Coronary artery (tissue), 2 donors: ENCODE data around the gene BICC1.

ENCODE experiments used
- DNase-seq: peaks from one replicate; pipeline ENCODE4 v3.0.0-alpha.2; 2017; ENCODE audit warnings: low spot score
- H3K27ac ChIP-seq, 2 donors: fragments of 200-600 bp; sonication (generic); one replicate each; pipeline ENCODE4 v1.5.1; 2016 to 2019
- H3K4me3 ChIP-seq: fragments of 200-600 bp; sonication (generic); 2 replicates; pipeline ENCODE4 v1.5.1; 2016; ENCODE audit warnings: mild to moderate bottlenecking, moderate library complexity
- CTCF ChIP-seq: fragments of 200-600 bp; sonication (generic); IDR thresholded peaks from one replicate; pipeline ENCODE4 v1.5.1; 2019; ENCODE audit warnings: antibody characterized with exemption

The BICC1 gene

GRCh38 chr10:58836176-58836700 lies 323.6 kb downstream of the BICC1 start:
- Histone ChIP-seq H3K27ac (no peak overlapping the region), H3K4me3 (no peak overlapping the region)
- TF ChIP-seq CTCF, result no peak
- DNase-seq, result no peak

GRCh38 chr10:58836991-58837575 lies 324.4 kb downstream of the BICC1 start:
- H3K27ac ChIP-seq, result no peak overlapping the region
- H3K4me3 ChIP-seq, result no peak overlapping the region
- TF ChIP-seq CTCF, result no peak
- DNase-seq, result no peak

GRCh38 chr10:58837826-58838225 lies 325.2 kb downstream of the BICC1 start:
- TF ChIP-seq CTCF, result no peak
- Histone ChIP-seq H3K27ac (no peak overlapping the region), H3K4me3 (no peak overlapping the region)
- DNase-seq, result no peak

GRCh38 chr10:58838561-58839208 lies 326.0 kb downstream of the BICC1 start:
- DNase-seq, result no peak
- no peak overlapping the region for H3K4me3 ChIP-seq
- H3K27ac ChIP-seq, result no peak overlapping the region
- TF ChIP-seq CTCF, result no peak

GRCh38 chr10:58839771-58840170 lies 327.1 kb downstream of the BICC1 start:
- Histone ChIP-seq H3K27ac (no peak overlapping the region), H3K4me3 (no peak overlapping the region)
- no peak for TF ChIP-seq CTCF
- DNase-seq, result no peak

GRCh38 chr10:58840840-58841435 lies 328.3 kb downstream of the BICC1 start:
- DNase-seq, result no peak
- no peak overlapping the region for H3K27ac ChIP-seq
- TF ChIP-seq CTCF, result no peak
- no peak overlapping the region for H3K4me3 ChIP-seq
